ENCODE data around the gene ERCC3. TPM values are rescaled to one million over a fixed set of nuclear protein-coding genes. Genes with fewer than 3 reads are reported as not detected.

Gene ERCC3
- total RNA-seq, 1 experiment from 2014 or later = 69.5 TPM

GRCh38 chr2:127310980-127311379 is 17.0 kb upstream of the ERCC3 start:
- H3K36me3 ChIP-seq (ENCODE audit: insufficient read depth, low read length, poor library complexity, severe bottlenecking) = peaks cover 22% of the 10 kb centered on the region
- POLR2A ChIA-PET (ENCODE audit: low non-redundant PET) = no interaction called here
- no peak for DNase-seq (ENCODE audit: low spot score)
- intact Hi-C loops (cut with micrococcal nuclease; ENCODE audit: unreplicated experiment) = no loop called here
- CTCF ChIA-PET = no interaction called here
- BruUV-seq (replicated peaks) = no TSS peak
- no peak overlapping the region for H3K4me3 ChIP-seq (ENCODE audit: low read depth, low read length, poor library complexity, severe bottlenecking)
- H3K27me3 ChIP-seq (replicated peaks; ENCODE audit: insufficient read depth, low read depth, low read length, poor library complexity) = no peaks in the 10 kb centered on the region
- H3K4me1 ChIP-seq (ENCODE audit: insufficient read depth, low read length, poor library complexity, severe bottlenecking) = peaks cover 8% of the 10 kb centered on the region
- H3K9me3 ChIP-seq (ENCODE audit: low read depth, low read length, poor library complexity, severe bottlenecking) = no peaks in the 10 kb centered on the region
- TF ChIP-seq CTCF (conservative IDR thresholded peaks at IDR 0.05; ENCODE audit: low read depth, low read length) = no peak
- TF ChIP-seq EZH2 (IDR thresholded peaks at IDR 0.05; ENCODE audit: borderline replicate concordance, low read depth, low read length, poor library complexity, severe bottlenecking) = no peak
- H3K27ac ChIP-seq (ENCODE audit: low read depth, low read length, poor library complexity, severe bottlenecking) = no peak overlapping the region

DNA sequence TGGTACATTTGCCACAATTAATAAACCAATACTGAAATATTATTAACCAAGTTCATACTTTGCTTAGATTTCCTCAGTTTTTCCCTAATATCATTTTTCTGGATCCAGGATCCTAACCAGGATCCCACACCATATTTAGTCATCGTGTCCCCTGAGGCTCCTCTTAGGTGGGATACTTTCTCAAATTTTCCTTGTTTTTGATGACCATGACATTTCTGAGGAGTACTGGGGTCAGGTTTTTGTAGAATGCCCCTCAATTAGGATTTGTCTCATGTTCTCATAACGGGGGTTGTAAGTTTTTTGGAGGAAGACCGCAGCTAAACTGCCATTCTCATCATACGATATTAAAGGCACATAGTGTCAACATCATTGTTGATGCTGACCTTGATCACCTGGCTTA is 15.5 kb upstream of the ERCC3 start:
- intact Hi-C loops (cut with micrococcal nuclease; ENCODE audit: unreplicated experiment) = no loop called here
- H3K4me3 ChIP-seq (ENCODE audit: low read depth, low read length, poor library complexity, severe bottlenecking) = no peak overlapping the region
- TF ChIP-seq CTCF (conservative IDR thresholded peaks at IDR 0.05; ENCODE audit: low read depth, low read length) (no peak), EZH2 (IDR thresholded peaks at IDR 0.05; ENCODE audit: borderline replicate concordance, low read depth, low read length, poor library complexity, severe bottlenecking) (no peak)
- ChIA-PET POLR2A (ENCODE audit: low non-redundant PET) (no interaction called here), CTCF (no interaction called here)
- peaks cover 18% of the 10 kb centered on the region for H3K4me1 ChIP-seq (ENCODE audit: insufficient read depth, low read length, poor library complexity, severe bottlenecking)
- no peak overlapping the region for H3K27ac ChIP-seq (ENCODE audit: low read depth, low read length, poor library complexity, severe bottlenecking)
- H3K9me3 ChIP-seq (ENCODE audit: low read depth, low read length, poor library complexity, severe bottlenecking) = no peaks in the 10 kb centered on the region
- no TSS peak for BruUV-seq (replicated peaks)
- no peaks in the 10 kb centered on the region for H3K27me3 ChIP-seq (replicated peaks; ENCODE audit: insufficient read depth, low read depth, low read length, poor library complexity)
- no peak for DNase-seq (ENCODE audit: low spot score)
- H3K36me3 ChIP-seq (ENCODE audit: insufficient read depth, low read length, poor library complexity, severe bottlenecking) = peaks cover 18% of the 10 kb centered on the region

GRCh38 chr2:127308586-127309138 is 14.7 kb upstream of the ERCC3 start:
- TF ChIP-seq CTCF (conservative IDR thresholded peaks at IDR 0.05; ENCODE audit: low read depth, low read length) (no peak), EZH2 (IDR thresholded peaks at IDR 0.05; ENCODE audit: borderline replicate concordance, low read depth, low read length, poor library complexity, severe bottlenecking) (no peak)
- Histone ChIP-seq H3K27ac (ENCODE audit: low read depth, low read length, poor library complexity, severe bottlenecking) (no peak overlapping the region), H3K9me3 (ENCODE audit: low read depth, low read length, poor library complexity, severe bottlenecking) (no peaks in the 10 kb centered on the region), H3K4me3 (ENCODE audit: low read depth, low read length, poor library complexity, severe bottlenecking) (no peak overlapping the region), H3K36me3 (ENCODE audit: insufficient read depth, low read length, poor library complexity, severe bottlenecking) (peaks cover 13% of the 10 kb centered on the region), H3K4me1 (ENCODE audit: insufficient read depth, low read length, poor library complexity, severe bottlenecking) (peaks cover 18% of the 10 kb centered on the region), H3K27me3 (replicated peaks; ENCODE audit: insufficient read depth, low read depth, low read length, poor library complexity) (no peaks in the 10 kb centered on the region)
- intact Hi-C loops (cut with micrococcal nuclease; ENCODE audit: unreplicated experiment) = no loop called here
- POLR2A ChIA-PET (ENCODE audit: low non-redundant PET) = no interaction called here
- CTCF ChIA-PET = no interaction called here
- no TSS peak for BruUV-seq (replicated peaks)
- no peak for DNase-seq (ENCODE audit: low spot score)

Data from A673 (cell line).